CD8-positive, alpha-beta memory T cell (primary cell): Measurements from ENCODE around the gene UBE2QL1. TPM values are rescaled to one million over a fixed set of nuclear protein-coding genes. Genes with fewer than 3 reads are reported as not detected.

Source experiments
- CTCF ChIA-PET: fragments of 350-600 bp; sonication (Branson Sonifier 250); formaldehyde crosslinking; loops from one replicate; lab custom pipeline; 2021; ENCODE audit warnings: antibody characterized with exemption; lab: Charles Lee
- POLR2A ChIA-PET: fragments of 350-600 bp; sonication (Branson Sonifier 250); formaldehyde crosslinking; loops from one replicate; lab custom pipeline; 2021; ENCODE audit warnings: antibody characterized with exemption; lab: Charles Lee
- DNase-seq, 5 donors: peaks; one replicate each; pipeline versions ENCODE4 v3.0.0 to v3.0.0-alpha.2; 2020 to 2022; ENCODE audit warnings: mixed read lengths in 1 of 5
- H3K27ac ChIP-seq: one replicate; pipeline ENCODE4 v1.7.0; 2013; ENCODE audit warnings: low read depth, mild to moderate bottlenecking, low read length, moderate library complexity
- H3K27me3 ChIP-seq: 2 replicates; pipeline ENCODE4 v1.7.0; 2013; ENCODE audit warnings: low read length, mild to moderate bottlenecking; ENCODE audit not compliant: insufficient read depth, poor library complexity, severe bottlenecking
- H3K36me3 ChIP-seq: 2 replicates; pipeline ENCODE4 v1.7.0; 2013; ENCODE audit warnings: mild to moderate bottlenecking, low read length, moderate library complexity; ENCODE audit not compliant: insufficient read depth
- H3K4me1 ChIP-seq: 2 replicates; pipeline ENCODE4 v1.7.0; 2013; ENCODE audit warnings: mild to moderate bottlenecking, low read length, moderate library complexity; ENCODE audit not compliant: insufficient read depth
- H3K4me3 ChIP-seq: 2 replicates; pipeline ENCODE4 v1.7.0; 2013; ENCODE audit warnings: mild to moderate bottlenecking, low read length
- H3K9me3 ChIP-seq: 2 replicates; pipeline ENCODE4 v1.7.0; 2013; ENCODE audit warnings: mild to moderate bottlenecking, low read length
- H3K27ac Mint-ChIP-seq, 8 donors: one replicate each; pipeline ENCODE4 v1.8.0; 2020 to 2021; ENCODE audit warnings: mixed read lengths in 8 of 8, mild to moderate bottlenecking in 6 of 8, inconsistent platforms in 3 of 8, moderate library complexity in 3 of 8
- H3K27me3 Mint-ChIP-seq, 2 donors: one replicate each; pipeline ENCODE4 v1.8.0; 2020 to 2021; ENCODE audit warnings: mixed read lengths in 2 of 2, mild to moderate bottlenecking in 1 of 2, moderate library complexity in 1 of 2
- H3K36me3 Mint-ChIP-seq, 3 donors: one replicate each; pipeline ENCODE4 v1.8.0; 2020 to 2021; ENCODE audit warnings: mixed read lengths in 3 of 3, inconsistent platforms in 1 of 3, mild to moderate bottlenecking in 1 of 3
- H3K4me1 Mint-ChIP-seq, 3 donors: one replicate each; pipeline ENCODE4 v1.8.0; 2020 to 2021; ENCODE audit warnings: mixed read lengths in 3 of 3, inconsistent platforms in 1 of 3, mild to moderate bottlenecking in 1 of 3
- H3K4me3 Mint-ChIP-seq, 7 donors: one replicate each; pipeline ENCODE4 v1.8.0; 2020 to 2021; ENCODE audit warnings: mixed read lengths in 7 of 7, mild to moderate bottlenecking in 6 of 7, moderate library complexity in 4 of 7, inconsistent platforms in 2 of 7
- H3K9me3 Mint-ChIP-seq, 5 donors: one replicate each; pipeline ENCODE4 v1.8.0; 2020 to 2022; ENCODE audit warnings: mixed read lengths in 5 of 5, mild to moderate bottlenecking in 3 of 5, moderate library complexity in 2 of 5, inconsistent platforms in 1 of 5
- polyA plus RNA-seq: library from polyadenylated mRNA; unstranded; fragments of 300-500 nt; fragmentation: Illumina TruSeq; gene quantifications from one replicate; pipeline ENCODE4 v1.2.3, GENCODE V29; 2021
- total RNA-seq, 2 experiments: library from RNA; stranded (reverse); gene quantifications; one replicate each; pipeline ENCODE4 v1.2.3, GENCODE V29; 2021

UBE2QL1 gene
- total and polyA plus RNA-seq, 3 experiments from 2014 or later = not detected

DNA sequence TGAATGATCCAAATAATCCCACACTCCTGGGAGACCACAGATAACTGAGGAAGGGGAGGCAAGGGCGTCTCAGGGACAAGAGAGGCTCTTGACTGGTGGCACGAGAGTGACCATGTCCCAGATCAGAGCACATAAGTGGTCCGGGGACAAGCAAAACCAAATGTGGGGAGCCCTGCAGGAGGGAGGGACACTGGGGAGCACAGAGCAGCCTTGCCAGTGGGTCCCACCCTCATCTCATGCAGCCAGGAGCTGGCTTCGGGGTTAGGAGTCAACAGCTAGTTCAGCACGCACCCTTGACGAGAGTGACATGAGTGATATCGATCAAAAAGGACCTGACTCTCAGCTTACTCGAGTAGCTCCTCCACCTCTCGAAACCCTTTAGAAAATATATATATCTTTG, 16.5 kb upstream of the UBE2QL1 start:
- CTCF ChIA-PET = no interaction called here
- Histone ChIP-seq H3K4me1 (no peaks in the 10 kb centered on the region), H3K9me3 (no peaks in the 10 kb centered on the region), H3K36me3 (no peaks in the 10 kb centered on the region), H3K27ac (no peak overlapping the region), H3K27me3 (no peaks in the 10 kb centered on the region), H3K4me3 (no peak overlapping the region)
- DNase-seq = no peak
- Mint-ChIP-seq H3K4me1 (no peaks in the 10 kb centered on the region), H3K27me3 (peaks cover 4 to 61% of the 10 kb centered on the region in 2 donors), H3K27ac (no peak overlapping the region), H3K4me3 (no peak overlapping the region), H3K9me3 (peaks cover 0 to 3% (median 0%) of the 10 kb centered on the region in 5 donors), H3K36me3 (no peaks in the 10 kb centered on the region)
- POLR2A ChIA-PET = no interaction called here

DNA sequence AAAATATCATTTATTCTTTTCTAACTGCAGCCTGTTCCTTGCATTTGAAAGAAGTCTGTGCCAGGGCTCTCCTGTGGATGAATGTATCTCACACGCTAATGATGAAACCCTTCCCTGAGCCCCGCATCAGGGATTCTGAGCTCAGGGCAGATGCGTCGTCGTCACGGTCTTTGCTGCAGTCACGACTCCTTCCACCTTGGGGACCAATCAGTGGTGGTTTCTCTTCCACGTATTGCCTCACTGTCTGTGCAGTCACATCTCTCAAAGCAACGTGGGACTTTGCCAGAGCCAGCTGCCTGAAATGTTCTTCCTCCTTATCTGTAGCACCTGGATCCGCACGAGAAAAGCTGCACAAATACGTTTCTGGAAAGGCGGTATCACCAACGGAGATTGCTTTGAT, 13.9 kb upstream of the UBE2QL1 start:
- H3K36me3 Mint-ChIP-seq = no peaks in the 10 kb centered on the region
- no peak for DNase-seq
- H3K27me3 Mint-ChIP-seq = peaks cover 4 to 61% of the 10 kb centered on the region in 2 donors
- Histone ChIP-seq H3K9me3 (no peaks in the 10 kb centered on the region), H3K36me3 (no peaks in the 10 kb centered on the region), H3K4me1 (no peaks in the 10 kb centered on the region), H3K4me3 (no peak overlapping the region), H3K27me3 (no peaks in the 10 kb centered on the region), H3K27ac (no peak overlapping the region)
- H3K27ac Mint-ChIP-seq = no peak overlapping the region
- H3K9me3 Mint-ChIP-seq = peaks cover 0 to 1% (median 0%) of the 10 kb centered on the region in 5 donors
- no peaks in the 10 kb centered on the region for H3K4me1 Mint-ChIP-seq
- ChIA-PET POLR2A (no interaction called here), CTCF (interaction anchor here (0.9 kb wide), 1 partner anchor 10 kb away, joined by 3 read pairs; no protein-coding TSS in a partner anchor)
- H3K4me3 Mint-ChIP-seq = no peak overlapping the region

DNA sequence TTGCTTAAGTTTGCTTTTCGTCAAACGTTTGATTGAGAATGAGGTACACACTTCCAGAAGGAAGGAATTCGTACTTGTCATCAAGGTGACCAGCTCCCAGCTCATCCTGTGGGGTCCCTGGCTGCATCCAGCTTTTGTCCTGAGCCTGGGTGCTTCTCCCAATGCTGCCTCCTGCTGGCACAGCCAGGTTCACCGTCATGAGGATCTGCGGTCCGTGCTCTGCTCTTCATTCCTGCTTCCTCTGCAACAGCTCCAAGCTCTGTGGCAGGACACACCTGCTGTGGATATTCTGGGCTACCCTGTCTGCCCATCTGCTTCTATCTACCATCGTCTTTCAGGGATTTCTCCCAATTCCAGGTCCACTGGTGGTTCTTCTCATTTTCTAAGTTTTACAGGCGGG, 13.3 kb upstream of the UBE2QL1 start:
- Histone ChIP-seq H3K9me3 (no peaks in the 10 kb centered on the region), H3K4me1 (no peaks in the 10 kb centered on the region), H3K27me3 (no peaks in the 10 kb centered on the region), H3K4me3 (no peak overlapping the region), H3K36me3 (no peaks in the 10 kb centered on the region), H3K27ac (no peak overlapping the region)
- Mint-ChIP-seq H3K36me3 (no peaks in the 10 kb centered on the region), H3K27ac (no peak overlapping the region), H3K27me3 (peaks cover 4 to 57% of the 10 kb centered on the region in 2 donors), H3K4me3 (no peak overlapping the region), H3K4me1 (no peaks in the 10 kb centered on the region), H3K9me3 (peaks cover 0 to 3% (median 0%) of the 10 kb centered on the region in 5 donors)
- ChIA-PET POLR2A (no interaction called here), CTCF (no interaction called here)
- DNase-seq = no peak

DNA sequence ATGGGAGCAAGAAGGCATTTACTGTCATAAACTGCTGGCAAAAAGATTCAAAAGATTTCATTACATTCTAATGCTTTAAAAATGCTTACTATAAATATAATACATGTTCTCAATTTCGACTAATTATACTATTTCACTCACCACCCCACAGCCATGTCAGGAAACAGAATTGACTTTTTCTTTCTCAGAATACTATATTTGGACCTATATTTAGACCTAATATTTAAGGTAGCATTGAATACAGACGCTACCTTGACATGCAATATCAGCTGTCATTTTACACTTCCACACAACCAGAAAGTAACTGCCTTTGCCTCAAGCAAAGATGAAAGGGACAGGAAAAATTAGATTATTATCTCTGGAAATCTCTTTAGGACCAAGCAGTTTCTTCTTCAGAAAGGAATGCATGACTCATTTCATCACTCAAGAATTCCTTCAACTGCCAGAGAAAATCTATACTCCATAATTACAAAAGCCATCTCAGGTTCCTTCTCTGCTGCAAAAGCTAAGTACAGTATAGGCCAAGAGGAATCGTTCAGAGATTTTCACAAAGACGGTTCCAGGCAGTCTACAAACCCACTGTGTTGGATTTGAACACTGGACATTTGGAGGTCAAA, 11.8 kb upstream of the UBE2QL1 start:
- no peak overlapping the region for H3K27ac Mint-ChIP-seq
- H3K4me3 Mint-ChIP-seq = no peak overlapping the region
- no peaks in the 10 kb centered on the region for H3K36me3 Mint-ChIP-seq
- no peak overlapping the region for H3K4me3 ChIP-seq
- H3K27me3 Mint-ChIP-seq = peaks cover 5 to 53% of the 10 kb centered on the region in 2 donors
- no peaks in the 10 kb centered on the region for H3K4me1 Mint-ChIP-seq
- ChIA-PET POLR2A (no interaction called here), CTCF (no interaction called here)
- no peak overlapping the region for H3K27ac ChIP-seq
- DNase-seq = no peak
- H3K36me3 ChIP-seq = no peaks in the 10 kb centered on the region
- H3K4me1 ChIP-seq = no peaks in the 10 kb centered on the region
- H3K9me3 ChIP-seq = no peaks in the 10 kb centered on the region
- no peaks in the 10 kb centered on the region for H3K27me3 ChIP-seq
- H3K9me3 Mint-ChIP-seq = peaks cover 0 to 4% (median 3%) of the 10 kb centered on the region in 5 donors

DNA sequence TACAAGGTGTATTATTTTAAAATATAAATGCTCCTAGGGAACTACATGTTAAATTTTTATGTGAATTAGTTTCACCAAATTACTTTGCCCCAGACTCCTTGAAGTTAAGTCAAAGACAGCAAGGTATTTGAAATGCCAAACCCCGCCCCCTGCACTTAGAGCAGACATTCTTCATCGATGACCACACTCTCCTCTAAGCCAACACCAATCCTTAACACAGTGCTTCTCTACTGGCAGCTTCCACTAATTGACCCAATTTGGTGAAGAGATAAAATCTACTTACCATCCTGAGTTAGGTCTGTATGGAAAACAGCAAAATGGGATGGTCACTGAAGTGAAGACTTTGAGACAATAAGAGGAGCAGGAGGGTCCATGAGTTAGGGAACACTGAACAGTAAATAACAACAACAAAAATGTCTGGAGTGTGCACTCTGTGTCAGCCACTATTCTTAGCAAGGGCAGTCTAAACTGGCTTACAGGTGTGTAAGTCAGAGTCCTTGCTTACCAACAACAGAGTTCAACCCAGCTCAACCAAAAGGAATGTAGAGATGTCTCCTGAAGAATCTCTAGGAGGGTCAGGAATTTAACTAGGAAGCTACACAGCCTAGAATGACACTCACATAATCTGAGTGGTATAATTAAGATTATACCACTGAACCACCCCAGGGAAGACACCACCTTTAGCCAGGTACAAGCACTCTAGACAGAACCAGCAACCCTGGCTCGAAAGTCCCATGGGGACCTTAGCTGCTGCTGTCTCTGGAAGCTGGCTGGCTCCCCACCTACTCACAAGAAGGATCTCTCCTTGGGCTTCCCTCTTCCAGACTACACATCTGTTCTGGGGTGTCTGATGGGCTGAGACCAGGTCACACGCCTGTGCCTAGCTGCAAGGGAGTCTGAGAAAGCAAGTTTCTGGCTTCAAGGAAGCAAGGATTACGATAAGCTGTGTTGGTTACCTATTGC, 8.8 kb upstream of the UBE2QL1 start:
- H3K4me1 Mint-ChIP-seq = no peaks in the 10 kb centered on the region
- H3K9me3 Mint-ChIP-seq = peaks cover 0 to 4% (median 3%) of the 10 kb centered on the region in 5 donors
- Histone ChIP-seq H3K27me3 (no peaks in the 10 kb centered on the region), H3K4me3 (no peak overlapping the region), H3K27ac (no peak overlapping the region), H3K9me3 (no peaks in the 10 kb centered on the region), H3K36me3 (no peaks in the 10 kb centered on the region), H3K4me1 (no peaks in the 10 kb centered on the region)
- no peaks in the 10 kb centered on the region for H3K36me3 Mint-ChIP-seq
- H3K27ac Mint-ChIP-seq = peak overlapping the region in 1 of 8 donors; percentile 19
- DNase-seq = no peak
- ChIA-PET CTCF (no interaction called here), POLR2A (no interaction called here)
- peaks cover 14 to 54% of the 10 kb centered on the region in 2 donors for H3K27me3 Mint-ChIP-seq
- no peak overlapping the region for H3K4me3 Mint-ChIP-seq

DNA sequence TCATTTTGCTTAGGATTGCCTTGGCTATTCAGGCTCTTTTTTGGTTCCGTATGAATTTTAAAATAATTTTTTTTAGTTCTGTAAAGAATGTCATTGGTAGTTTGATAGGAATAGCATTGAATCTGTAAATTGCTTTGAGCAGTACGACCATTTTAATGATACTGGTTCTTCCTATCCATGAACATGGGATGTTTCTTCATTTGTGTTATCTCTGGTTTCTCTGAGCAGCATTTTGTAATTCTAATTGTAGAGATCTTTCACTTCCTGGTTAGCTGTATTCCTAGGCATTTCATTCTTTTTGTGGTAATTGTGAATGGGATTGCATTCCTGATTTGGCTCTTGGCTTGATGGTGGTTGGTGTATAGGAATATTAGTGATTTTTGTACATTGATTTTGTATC, 6.3 kb upstream of the UBE2QL1 start:
- POLR2A ChIA-PET = no interaction called here

DNA sequence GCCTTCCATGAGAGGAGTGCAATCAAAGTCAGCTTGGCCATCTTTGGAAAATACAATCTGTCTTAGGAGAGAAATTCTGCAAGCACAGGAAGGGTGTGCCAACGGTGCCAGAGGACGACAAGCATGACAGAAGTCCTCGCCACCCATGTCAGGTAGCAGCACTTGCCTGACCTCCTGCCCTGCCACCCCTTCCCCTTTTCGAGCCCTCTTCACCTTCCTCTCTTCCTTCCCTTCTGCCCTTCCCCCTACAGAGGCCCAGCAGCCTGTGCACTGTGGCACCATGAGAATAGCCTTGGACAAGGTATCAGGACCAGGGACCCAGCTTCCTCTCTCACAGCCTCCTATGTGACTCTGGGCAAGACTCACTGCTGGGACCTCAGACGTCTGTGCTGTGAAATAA, 5.3 kb upstream of the UBE2QL1 start:
- H3K4me3 ChIP-seq = no peak overlapping the region
- Mint-ChIP-seq H3K4me3 (no peak overlapping the region), H3K9me3 (peaks cover 0 to 4% (median 3%) of the 10 kb centered on the region in 5 donors), H3K36me3 (no peaks in the 10 kb centered on the region), H3K27me3 (peaks cover 16 to 43% of the 10 kb centered on the region in 2 donors), H3K4me1 (no peaks in the 10 kb centered on the region), H3K27ac (no peak overlapping the region)
- H3K4me1 ChIP-seq = no peaks in the 10 kb centered on the region
- no peak overlapping the region for H3K27ac ChIP-seq
- CTCF ChIA-PET = no interaction called here
- H3K27me3 ChIP-seq = no peaks in the 10 kb centered on the region
- H3K9me3 ChIP-seq = no peaks in the 10 kb centered on the region
- POLR2A ChIA-PET = no interaction called here
- no peaks in the 10 kb centered on the region for H3K36me3 ChIP-seq
- no peak for DNase-seq

More for the DNA sequence above, 6.3 kb upstream of the UBE2QL1 start:
- no peak for DNase-seq
- Histone ChIP-seq H3K4me1 (no peaks in the 10 kb centered on the region), H3K4me3 (no peak overlapping the region), H3K9me3 (no peaks in the 10 kb centered on the region), H3K36me3 (no peaks in the 10 kb centered on the region), H3K27ac (no peak overlapping the region), H3K27me3 (no peaks in the 10 kb centered on the region)
- CTCF ChIA-PET = no interaction called here
- H3K27me3 Mint-ChIP-seq = peaks cover 16 to 47% of the 10 kb centered on the region in 2 donors
- H3K9me3 Mint-ChIP-seq = peaks cover 0 to 4% (median 3%) of the 10 kb centered on the region in 5 donors
- H3K36me3 Mint-ChIP-seq = no peaks in the 10 kb centered on the region
- no peaks in the 10 kb centered on the region for H3K4me1 Mint-ChIP-seq
- H3K27ac Mint-ChIP-seq = no peak overlapping the region
- no peak overlapping the region for H3K4me3 Mint-ChIP-seq

DNA sequence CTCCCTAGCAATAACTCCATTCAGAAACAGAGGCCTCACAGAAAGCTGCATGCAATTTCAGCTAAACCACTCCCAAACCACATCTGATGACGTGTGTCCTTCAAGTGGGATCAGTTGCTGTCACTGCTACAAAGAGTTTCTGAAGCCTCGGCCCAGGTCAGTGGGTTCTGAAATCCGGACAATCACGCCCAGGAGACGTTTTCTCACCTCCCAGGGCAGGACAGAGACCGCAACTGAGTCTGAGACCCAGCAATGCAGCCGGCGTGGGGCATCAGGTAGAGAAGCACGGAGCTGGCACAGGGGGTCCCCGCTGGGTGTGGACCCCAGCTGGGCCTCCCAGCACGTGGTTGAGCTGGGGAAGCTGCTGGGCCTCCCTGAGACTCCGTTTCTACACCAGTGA, 2.6 kb upstream of the UBE2QL1 start:
- POLR2A ChIA-PET = no interaction called here
- Histone ChIP-seq H3K4me1 (peaks cover 6% of the 10 kb centered on the region), H3K36me3 (no peaks in the 10 kb centered on the region), H3K27me3 (peaks cover 4% of the 10 kb centered on the region), H3K27ac (no peak overlapping the region), H3K9me3 (no peaks in the 10 kb centered on the region), H3K4me3 (no peak overlapping the region)
- CTCF ChIA-PET = no interaction called here
- peaks cover 29 to 60% of the 10 kb centered on the region in 2 donors for H3K27me3 Mint-ChIP-seq
- peaks cover 0 to 7% (median under 1%) of the 10 kb centered on the region in 5 donors for H3K9me3 Mint-ChIP-seq
- H3K4me1 Mint-ChIP-seq = peaks cover 6 to 19% (median 18%) of the 10 kb centered on the region in 3 donors
- DNase-seq = no peak
- H3K27ac Mint-ChIP-seq = no peak overlapping the region
- H3K4me3 Mint-ChIP-seq = no peak overlapping the region
- H3K36me3 Mint-ChIP-seq = no peaks in the 10 kb centered on the region
